Left lung (tissue), 10 donors: ENCODE results near the gene FUCA1. TPM values are rescaled to one million over a fixed set of nuclear protein-coding genes. Genes with fewer than 3 reads are reported as not detected.
A peak's percentile ranks its signal among the peaks of the same experiment; 100 is the strongest.

Source experiments
- ATAC-seq: fragments of 200-7000 bp; cut with Tn5 transposase; one replicate; pipeline ENCODE4 v1.9.1; 2020; ENCODE audit warnings: moderate library complexity
- DNase-seq, 4 donors: peaks; one replicate each; pipeline ENCODE4 v3.0.0-alpha.2; 2013 to 2020
- H3K27ac ChIP-seq, 2 donors: fragments of 200-600 bp; sonication (generic) in 1 of 2; one replicate each; pipeline versions ENCODE4 v1.5.0 to v1.8.0; 2020 to 2021
- H3K27me3 ChIP-seq, 2 donors: fragments of 200-600 bp; sonication (generic) in 1 of 2; one replicate each; pipeline versions ENCODE4 v1.5.0 to v1.8.0; 2020 to 2021
- H3K36me3 ChIP-seq, 2 donors: fragments of 200-600 bp; sonication (generic) in 1 of 2; one replicate each; pipeline versions ENCODE4 v1.5.0 to v1.8.0; 2020 to 2021
- H3K4me1 ChIP-seq, 2 donors: fragments of 200-600 bp; one replicate each; pipeline ENCODE4 v1.8.0; 2021
- H3K4me3 ChIP-seq, 2 donors: fragments of 200-600 bp; sonication (generic) in 1 of 2; one replicate each; pipeline versions ENCODE4 v1.5.0 to v1.8.0; 2020 to 2021; ENCODE audit warnings: mild to moderate bottlenecking in 1 of 2
- H3K9me3 ChIP-seq, 2 donors: fragments of 200-600 bp; sonication (generic) in 1 of 2; one replicate each; pipeline versions ENCODE4 v1.5.0 to v1.8.0; 2020 to 2021
- CTCF ChIP-seq, 2 donors: fragments of 200-600 bp; sonication (generic) in 1 of 2; IDR thresholded peaks; one replicate each; pipeline versions ENCODE4 v1.5.0 to v1.8.0; 2021; ENCODE audit warnings: antibody characterized with exemption in 2 of 2
- intact Hi-C, 2 donors: fragments of 100-400 bp; cut with DNase I; formaldehyde crosslinking; loops; one replicate each; pipeline versions ENCODE4 v1.11.2 to v1.14.2; 2022
- polyA plus RNA-seq, 6 donors: library from polyadenylated mRNA; unstranded; fragments of 120-200 nt; gene quantifications; one replicate each; pipeline ENCODE4 v1.2.1, GENCODE V29; 2013; ENCODE audit not compliant: insufficient read length in 6 of 6
- total RNA-seq, 2 donors: library from RNA; stranded (reverse); fragmentation: NEBNext Ultra II Directional; extraction: Animal tissue kit (Norgen Biotek cat#: 25700); gene quantifications; one replicate each; pipeline ENCODE4 v1.2.1, GENCODE V29; 2021
- donor health status: DM: no; HTN: yes; CAD: no.
- donor health status: DM: no; HTN: no; CAD: no.

FUCA1 gene
- total and polyA plus RNA-seq, 8 donors: 20.4 to 61.3 (median 25.3) TPM

GRCh38 chr1:23810818-23811540 is 57.1 kb downstream of the FUCA1 start:
- peaks cover 0 to 32% of the 10 kb centered on the region in 2 donors for H3K4me1 ChIP-seq
- intact Hi-C loops: no loop called here
- no peaks in the 10 kb centered on the region for H3K27me3 ChIP-seq
- DNase-seq (peak in 2 of 4 donors; percentile 37 to 70), ATAC-seq (peak; percentile 87)
- TF ChIP-seq CTCF (IDR thresholded peaks at IDR 0.05): peak; percentile 33 to 76
- peak overlapping the region in 1 of 2 donors; percentile 73 for H3K27ac ChIP-seq
- H3K4me3 ChIP-seq: no peak overlapping the region
- peaks cover 0 to 58% of the 10 kb centered on the region in 2 donors for H3K36me3 ChIP-seq
- H3K9me3 ChIP-seq: no peaks in the 10 kb centered on the region

- Histone ChIP-seq H3K4me3 (no peak overlapping the region), H3K27me3 (no peaks in the 10 kb centered on the region), H3K4me1 (peaks cover 0 to 32% of the 10 kb centered on the region in 2 donors), H3K9me3 (no peaks in the 10 kb centered on the region), H3K27ac (peak overlapping the region; percentile 15 to 73), H3K36me3 (peaks cover 0 to 46% of the 10 kb centered on the region in 2 donors)
- DNase-seq: peak in 3 of 4 donors; percentile 55 to 90 (median 85)
- peak; percentile 96 for ATAC-seq
- peak; percentile 66 to 85 for TF ChIP-seq CTCF (IDR thresholded peaks at IDR 0.05)
- intact Hi-C loops: no loop called here
Observed at GRCh38 chr1:23809751-23810171, 58.3 kb downstream of the FUCA1 start.

GRCh38 chr1:23807453-23807852 is 60.6 kb downstream of the FUCA1 start:
- peak overlapping the region in 1 of 2 donors; percentile 41 for H3K27ac ChIP-seq
- no peak overlapping the region for H3K4me3 ChIP-seq
- TF ChIP-seq CTCF (IDR thresholded peaks at IDR 0.05): no peak
- no peaks in the 10 kb centered on the region for H3K9me3 ChIP-seq
- no peaks in the 10 kb centered on the region for H3K27me3 ChIP-seq
- H3K36me3 ChIP-seq: peaks cover 0 to 35% of the 10 kb centered on the region in 2 donors
- H3K4me1 ChIP-seq: peaks cover 0 to 32% of the 10 kb centered on the region in 2 donors
- ATAC-seq (no peak), DNase-seq (no peak)
- intact Hi-C loops: no loop called here

GRCh38 chr1:23806280-23806679 is 61.8 kb downstream of the FUCA1 start:
- H3K27ac ChIP-seq: no peak overlapping the region
- no peak for TF ChIP-seq CTCF (IDR thresholded peaks at IDR 0.05)
- H3K9me3 ChIP-seq: no peaks in the 10 kb centered on the region
- H3K4me1 ChIP-seq: peaks cover 4 to 36% of the 10 kb centered on the region in 2 donors
- intact Hi-C loops: no loop called here
- peaks cover 0 to 23% of the 10 kb centered on the region in 2 donors for H3K36me3 ChIP-seq
- ATAC-seq (no peak), DNase-seq (no peak)
- no peaks in the 10 kb centered on the region for H3K27me3 ChIP-seq
- H3K4me3 ChIP-seq: no peak overlapping the region

- no peaks in the 10 kb centered on the region for H3K9me3 ChIP-seq
- peaks cover 6 to 26% of the 10 kb centered on the region in 2 donors for H3K4me1 ChIP-seq
- H3K4me3 ChIP-seq: no peak overlapping the region
- H3K27ac ChIP-seq: no peak overlapping the region
- intact Hi-C loops: no loop called here
- TF ChIP-seq CTCF (IDR thresholded peaks at IDR 0.05): no peak
- ATAC-seq: no peak
- H3K27me3 ChIP-seq: no peaks in the 10 kb centered on the region
- H3K36me3 ChIP-seq: peaks cover 0 to 21% of the 10 kb centered on the region in 2 donors
- DNase-seq: no peak
Observed at GRCh38 chr1:23805025-23805424, 63.1 kb downstream of the FUCA1 start.
